HG03354 (cell line): ENCODE data around the gene DNAJB5.
"Not testable (repeated sequence)": the region's sequence is repeated elsewhere in the genome, so short reads cannot be mapped to it uniquely, and the experiment has no call there.

Experiments used
- ATAC-seq: cut with Tn5 transposase; IDR thresholded peaks from one replicate; pipeline ENCODE4 v1.9.1; 2021; ENCODE audit warnings: mild to moderate bottlenecking; ENCODE audit not compliant: unreplicated experiment, poor library complexity, severe bottlenecking

Gene DNAJB5

GRCh38 chr9:34996905-34997279 is 7.3 kb downstream of the DNAJB5 start:
- no peak for ATAC-seq

GRCh38 chr9:34997379-34997781 is 7.8 kb downstream of the DNAJB5 start:
- no peak for ATAC-seq

GRCh38 chr9:34998266-34998665 is 8.7 kb downstream of the DNAJB5 start:
- no peak for ATAC-seq

- no peak for ATAC-seq
These were observed 10.0 kb downstream of the DNAJB5 start for GRCh38 chr9:34999576-34999975.

GRCh38 chr9:35000535-35001284 is 11.2 kb downstream of the DNAJB5 start:
- no peak for ATAC-seq

GRCh38 chr9:35001285-35001677 is 11.7 kb downstream of the DNAJB5 start:
- ATAC-seq = no peak

GRCh38 chr9:35001803-35002502 is 12.4 kb downstream of the DNAJB5 start:
- ATAC-seq = no peak

- no peak for ATAC-seq
These were observed 13.1 kb downstream of the DNAJB5 start for GRCh38 chr9:35002623-35003022.

GRCh38 chr9:35004299-35004698 is 14.8 kb downstream of the DNAJB5 start:
- not testable (repeated sequence) for ATAC-seq

- no peak for ATAC-seq
These were observed 20.9 kb downstream of the DNAJB5 start for GRCh38 chr9:35010351-35010958.

- ATAC-seq = no peak
These were observed 25.0 kb downstream of the DNAJB5 start for GRCh38 chr9:35014517-35014916.

- ATAC-seq = not testable (repeated sequence)
These were observed 33.9 kb downstream of the DNAJB5 start for GRCh38 chr9:35023443-35023842.

GRCh38 chr9:35026671-35027070 is 37.1 kb downstream of the DNAJB5 start:
- ATAC-seq = no peak

- no peak for ATAC-seq
These were observed 37.8 kb downstream of the DNAJB5 start for GRCh38 chr9:35027374-35027773.

- ATAC-seq = no peak
These were observed 38.3 kb downstream of the DNAJB5 start for GRCh38 chr9:35027860-35028259.

- ATAC-seq = no peak
These were observed 38.8 kb downstream of the DNAJB5 start for GRCh38 chr9:35028341-35028740.

GRCh38 chr9:35029241-35029640 is 39.7 kb downstream of the DNAJB5 start:
- ATAC-seq = no peak

GRCh38 chr9:35029852-35030251 is 40.3 kb downstream of the DNAJB5 start:
- no peak for ATAC-seq

GRCh38 chr9:35033101-35033500 is 43.6 kb downstream of the DNAJB5 start:
- no peak for ATAC-seq

GRCh38 chr9:35035851-35036701 is 46.5 kb downstream of the DNAJB5 start:
- peak; percentile 48 for ATAC-seq
